Measurements from ENCODE around the gene ANGPTL5.
A peak's percentile ranks its signal among the peaks of the same experiment; 100 is the strongest.
"Not testable (repeated sequence)": the region's sequence is repeated elsewhere in the genome, so short reads cannot be mapped to it uniquely, and the experiment has no call there.

The ANGPTL5 gene

GRCh38 chr11:101885631-101886030 is 30.7 kb downstream of the ANGPTL5 start:
- DNase-seq, result no peak

- DNase-seq, result no peak
Observed at GRCh38 chr11:101881586-101881985, 34.7 kb downstream of the ANGPTL5 start.

GRCh38 chr11:101880222-101880621 is 36.1 kb downstream of the ANGPTL5 start:
- DNase-seq, result peak in 1 of 5 experiments; percentile 32

GRCh38 chr11:101872171-101872882 is 44.0 kb downstream of the ANGPTL5 start:
- no peak for DNase-seq

- DNase-seq, result no peak
Observed at GRCh38 chr11:101870510-101870909, 45.8 kb downstream of the ANGPTL5 start.

- DNase-seq, result no peak
Observed at GRCh38 chr11:101867951-101868350, 48.4 kb downstream of the ANGPTL5 start.

GRCh38 chr11:101866619-101867491 is 49.5 kb downstream of the ANGPTL5 start:
- DNase-seq, result no peak

GRCh38 chr11:101864098-101864497 is 52.2 kb downstream of the ANGPTL5 start:
- DNase-seq, result no peak

GRCh38 chr11:101863361-101863760 is 53.0 kb downstream of the ANGPTL5 start:
- no peak for DNase-seq

GRCh38 chr11:101862391-101863233 is 53.7 kb downstream of the ANGPTL5 start:
- no peak for DNase-seq

GRCh38 chr11:101860696-101861427 is 55.5 kb downstream of the ANGPTL5 start:
- DNase-seq, result peak in 1 of 5 experiments; percentile 41

- not testable (repeated sequence) for DNase-seq
Observed at GRCh38 chr11:101852260-101852659, 64.1 kb downstream of the ANGPTL5 start.

GRCh38 chr11:101848262-101848661 is 68.1 kb downstream of the ANGPTL5 start:
- DNase-seq, result no peak

GRCh38 chr11:101844608-101845007 is 71.7 kb downstream of the ANGPTL5 start:
- no peak for DNase-seq

GRCh38 chr11:101840704-101841103 is 75.6 kb downstream of the ANGPTL5 start:
- no peak for DNase-seq
